GM21528 (cell line): ENCODE data around the gene CA7.

ENCODE experiments used
- ATAC-seq: cut with Tn5 transposase; IDR thresholded peaks from one replicate; pipeline ENCODE4 v1.9.1; 2021; ENCODE audit warnings: mild to moderate bottlenecking, moderate library complexity; ENCODE audit not compliant: unreplicated experiment, low FRiP score

Gene CA7

GRCh38 chr16:66871840-66872239 is 27.6 kb downstream of the CA7 start:
- ATAC-seq: no peak

GRCh38 chr16:66872559-66872942 is 28.3 kb downstream of the CA7 start:
- ATAC-seq: no peak

GRCh38 chr16:66872943-66873684 is 28.9 kb downstream of the CA7 start:
- peak; percentile 83 for ATAC-seq

- no peak for ATAC-seq
Measured at GRCh38 chr16:66873685-66874055, 29.5 kb downstream of the CA7 start.

GRCh38 chr16:66874079-66874775 is 30.0 kb downstream of the CA7 start:
- ATAC-seq: no peak

GRCh38 chr16:66878067-66878466 is 33.9 kb downstream of the CA7 start:
- ATAC-seq: no peak

- ATAC-seq: peak; percentile 90
Measured at GRCh38 chr16:66880288-66881013, 36.2 kb downstream of the CA7 start, which contains the start of gene PDP2. Gene PDP2 (plus strand): TSS chr16:66880515. CDS start chr16:66884285, 3,770 bp downstream.

- ATAC-seq: no peak
Measured at GRCh38 chr16:66881014-66881417, 36.8 kb downstream of the CA7 start.

GRCh38 chr16:66881560-66881959 is 37.3 kb downstream of the CA7 start:
- no peak for ATAC-seq

- no peak for ATAC-seq
Measured at GRCh38 chr16:66881964-66882508, 37.8 kb downstream of the CA7 start.

- no peak for ATAC-seq
Measured at GRCh38 chr16:66882702-66883101, 38.5 kb downstream of the CA7 start.

- ATAC-seq: no peak
Measured at GRCh38 chr16:66885491-66885890, 41.3 kb downstream of the CA7 start.

GRCh38 chr16:66886321-66886720 is 42.1 kb downstream of the CA7 start:
- no peak for ATAC-seq

- no peak for ATAC-seq
Measured at GRCh38 chr16:66886914-66887313, 42.7 kb downstream of the CA7 start.

GRCh38 chr16:66888647-66889615 is 44.7 kb downstream of the CA7 start:
- ATAC-seq: no peak

GRCh38 chr16:66889622-66890021 is 45.4 kb downstream of the CA7 start:
- ATAC-seq: no peak

GRCh38 chr16:66890799-66891198 is 46.6 kb downstream of the CA7 start:
- ATAC-seq: no peak

GRCh38 chr16:66891360-66891759 is 47.1 kb downstream of the CA7 start:
- no peak for ATAC-seq

GRCh38 chr16:66891797-66892196 is 47.6 kb downstream of the CA7 start:
- ATAC-seq: no peak

GRCh38 chr16:66894055-66894454 is 49.8 kb downstream of the CA7 start:
- ATAC-seq: no peak
